H1 (cell line): ENCODE results near the gene MELTF. TPM values are rescaled to one million over a fixed set of nuclear protein-coding genes. Genes with fewer than 3 reads are reported as not detected.

Source experiments
- CHD7 ChIP-seq: fragments of 300-600 bp; sonication (generic); IDR thresholded peaks from 2 replicates; pipeline ENCODE4 v1.7.1; 2012; ENCODE audit warnings: low read length, moderate library complexity, mild to moderate bottlenecking, inconsistent platforms; ENCODE audit not compliant: insufficient replicate concordance
- EP300 ChIP-seq, 2 experiments: IDR thresholded peaks; 1 replicate in 1 of 2; 2 replicates in 1 of 2; pipeline ENCODE4 v1.6.1; 2011 to 2012; ENCODE audit warnings: low read depth in 2 of 2, low read length in 2 of 2, mild to moderate bottlenecking in 2 of 2, borderline replicate concordance in 1 of 2, inconsistent platforms in 1 of 2, moderate library complexity in 1 of 2
- SAP30 ChIP-seq: fragments of 300-600 bp; sonication (generic); IDR thresholded peaks from 2 replicates; pipeline ENCODE4 v1.7.1; 2012; ENCODE audit warnings: low read length, moderate library complexity, mild to moderate bottlenecking, inconsistent platforms; ENCODE audit not compliant: insufficient read depth, insufficient replicate concordance
- SIN3A ChIP-seq, 2 experiments: IDR thresholded peaks in 1 of 2; conservative IDR thresholded peaks in 1 of 2; 2 replicates each; pipeline ENCODE4 v1.6.1; 2011 to 2012; ENCODE audit warnings: low read length in 2 of 2, improper control_type of control experiment in 1 of 2, low read depth in 1 of 2, mild to moderate bottlenecking in 1 of 2
- SRF ChIP-seq: IDR thresholded peaks from 2 replicates; pipeline ENCODE4 v1.6.1; 2011; ENCODE audit warnings: mild to moderate bottlenecking, low read depth, low read length, moderate library complexity
- YY1 ChIP-seq: IDR thresholded peaks from 2 replicates; pipeline ENCODE4 v1.6.1; 2011; ENCODE audit warnings: low read depth, mild to moderate bottlenecking, low read length
- polyA plus RNA-seq, 7 experiments: library from polyadenylated mRNA; depleted of rRNA in 3 of 7; stranded (reverse) in 5 of 7; unstranded in 2 of 7; fragments of >200 nt in 5 of 7; fragments of 200-250 nt in 2 of 7; gene quantifications; 1 replicate in 5 of 7; 2 replicates in 1 of 7; 4 replicates in 1 of 7; pipeline versions ENCODE4 v1.2.1 to v1.2.3, GENCODE V29; 2011 to 2013; ENCODE audit warnings: missing spikeins in 2 of 7, mixed read lengths in 2 of 7
- total RNA-seq: library from RNA; stranded (reverse); fragmentation: NEBNext Ultra II Directional; extraction: Animal tissue kit (Norgen Biotek cat#: 25700); gene quantifications from 2 replicates; pipeline ENCODE4 v1.2.1, GENCODE V29; 2021
- TF ChIP-seq, protein P1 (sequence below): IDR thresholded peaks from 2 replicates; pipeline ENCODE4 v1.6.1; 2012; ENCODE audit warnings: low read length, inconsistent platforms

MELTF gene
- total and polyA plus RNA-seq, 2 of the 8 experiments (the other 6 are each of a cell fraction or from before 2014, with no cell fraction given): 1.7 to 3.5 TPM

DNA sequence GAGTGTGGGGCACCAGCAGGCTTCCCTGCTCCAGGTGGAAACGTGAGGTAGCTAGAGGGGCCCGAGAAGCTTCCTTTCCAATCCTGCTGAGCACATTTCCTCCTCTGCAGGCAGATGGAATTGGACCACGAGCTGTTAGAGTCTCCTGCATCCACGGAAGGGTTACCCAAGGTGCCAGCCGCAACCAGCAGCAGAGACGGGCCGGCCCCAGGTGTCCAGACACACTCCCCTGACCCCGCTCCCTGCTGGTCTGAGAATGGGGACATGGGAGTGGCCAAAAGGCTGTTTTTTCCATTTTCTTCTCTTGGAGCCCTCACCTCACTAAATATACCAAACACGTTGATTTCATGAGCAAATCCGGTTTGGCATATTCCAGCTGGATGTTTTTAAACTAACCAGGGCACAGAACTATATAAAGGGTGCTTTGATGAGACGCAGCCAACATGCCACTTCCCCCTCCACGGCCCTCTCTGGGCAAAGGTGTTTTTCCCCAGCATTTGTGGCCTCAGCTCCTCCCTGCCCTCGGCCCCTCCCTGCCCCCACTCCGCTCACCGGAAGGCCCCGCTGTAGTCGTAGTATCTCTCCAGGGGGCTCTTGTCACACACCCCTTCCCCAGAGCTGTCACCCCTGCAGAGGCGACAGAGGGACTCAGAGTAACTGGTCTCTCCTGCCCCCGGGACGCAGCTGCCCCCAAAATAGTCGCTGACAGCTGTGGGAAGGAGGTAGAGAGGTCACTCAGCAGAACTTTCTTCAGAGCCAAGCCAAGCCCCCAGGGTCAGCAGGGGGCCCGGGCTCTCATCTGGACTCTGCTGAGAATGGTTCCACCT, 7.0 kb downstream of the MELTF start (continued):
- TF ChIP-seq CHD7 (no peak), SRF (no peak), EP300 (IDR thresholded peaks at IDR 0.05; ENCODE audit: borderline replicate concordance in 1 of 2, low read depth in 2 of 2, low read length in 2 of 2) (no peak), SAP30 (no peak), YY1 (no peak), SIN3A (conservative IDR thresholded peaks at IDR 0.05 in 1 of 2, IDR thresholded peaks at IDR 0.05 in 1 of 2; ENCODE audit: low read depth in 1 of 2, low read length in 2 of 2) (no peak)
- TF ChIP-seq, protein P1, sequence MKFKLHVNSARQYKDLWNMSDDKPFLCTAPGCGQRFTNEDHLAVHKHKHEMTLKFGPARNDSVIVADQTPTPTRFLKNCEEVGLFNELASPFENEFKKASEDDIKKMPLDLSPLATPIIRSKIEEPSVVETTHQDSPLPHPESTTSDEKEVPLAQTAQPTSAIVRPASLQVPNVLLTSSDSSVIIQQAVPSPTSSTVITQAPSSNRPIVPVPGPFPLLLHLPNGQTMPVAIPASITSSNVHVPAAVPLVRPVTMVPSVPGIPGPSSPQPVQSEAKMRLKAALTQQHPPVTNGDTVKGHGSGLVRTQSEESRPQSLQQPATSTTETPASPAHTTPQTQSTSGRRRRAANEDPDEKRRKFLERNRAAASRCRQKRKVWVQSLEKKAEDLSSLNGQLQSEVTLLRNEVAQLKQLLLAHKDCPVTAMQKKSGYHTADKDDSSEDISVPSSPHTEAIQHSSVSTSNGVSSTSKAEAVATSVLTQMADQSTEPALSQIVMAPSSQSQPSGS: no peak
